HEK293 (cell line): Measurements from ENCODE around the gene GSG1L.

ENCODE experiments used
- CTCF ChIA-PET: fragments of 350-600 bp; formaldehyde crosslinking; extraction: SDS; loops from one replicate; lab custom pipeline; 2021; ENCODE audit warnings: antibody characterized with exemption; lab: Yijun Ruan, JAX
- POLR2A ChIA-PET: fragments of 300-600 bp; formaldehyde crosslinking; extraction: SDS; loops from one replicate; lab custom pipeline; 2020; ENCODE audit warnings: antibody characterized with exemption, inconsistent platforms; lab: Yijun Ruan, JAX
- H3K27ac ChIP-seq: fragments of 200-500 bp; sonication (Bioruptor generic); 2 replicates; pipeline ENCODE4 v1.5.1; 2014; ENCODE audit warnings: low read depth, low read length, control low read depth, inconsistent platforms; ENCODE audit errors: extremely low read depth
- H3K36me3 ChIP-seq, 2 experiments: fragments of 200-500 bp in 1 of 2; sonication (Bioruptor generic) in 1 of 2; 1 replicate in 1 of 2; 2 replicates in 1 of 2; pipeline ENCODE4 v1.5.1; 2014 to 2017; ENCODE audit warnings: inconsistent platforms in 2 of 2, low read length in 2 of 2; ENCODE audit not compliant: control insufficient read depth in 2 of 2, insufficient read depth in 1 of 2
- H3K4me1 ChIP-seq: fragments of 200-500 bp; sonication (Bioruptor generic); 2 replicates; pipeline ENCODE4 v1.5.1; 2014; ENCODE audit warnings: mild to moderate bottlenecking, low read length, inconsistent platforms; ENCODE audit not compliant: control insufficient read depth, insufficient read depth
- H3K4me3 ChIP-seq: 2 replicates; pipeline ENCODE4 v1.5.1; 2011; ENCODE audit warnings: low read depth, mild to moderate bottlenecking, control low read depth, low read length, moderate library complexity
- H3K9me3 ChIP-seq: fragments of 200-500 bp; sonication (Bioruptor generic); 2 replicates; pipeline ENCODE4 v1.5.1; 2014; ENCODE audit warnings: low read depth, low read length, inconsistent platforms; ENCODE audit not compliant: control insufficient read depth, insufficient read depth
- GLI2 ChIP-seq: fragments of 450-650 bp; formaldehyde crosslinking; IDR thresholded peaks from 2 replicates; pipeline ENCODE4; 2017; ENCODE audit warnings: missing biosample characterization, missing genetic modification characterization, low read depth, borderline replicate concordance
- GLIS2 ChIP-seq: fragments of 450-650 bp; formaldehyde crosslinking; IDR thresholded peaks from 2 replicates; pipeline ENCODE4 v1.5.1; 2016; ENCODE audit warnings: missing biosample characterization, missing genetic modification characterization
- KLF17 ChIP-seq: fragments of 450-650 bp; formaldehyde crosslinking; IDR thresholded peaks from 2 replicates; pipeline ENCODE4 v1.5.1; 2016; ENCODE audit warnings: missing biosample characterization, missing genetic modification characterization
- SETDB1 ChIP-seq: IDR thresholded peaks from one replicate; pipeline ENCODE4 v1.6.1; 2017; ENCODE audit warnings: mild to moderate bottlenecking, low read length, moderate library complexity, mixed read lengths; ENCODE audit not compliant: insufficient read length
- ZBTB17 ChIP-seq: fragments of 450-650 bp; formaldehyde crosslinking; IDR thresholded peaks from 2 replicates; pipeline ENCODE4 v1.5.1; 2016; ENCODE audit warnings: missing biosample characterization, missing genetic modification characterization
- ZBTB26 ChIP-seq: fragments of 450-650 bp; formaldehyde crosslinking; optimal IDR thresholded peaks from 2 replicates; pipeline ENCODE3; 2016; ENCODE audit warnings: missing biosample characterization, mild to moderate bottlenecking, missing genetic modification characterization
- ZFHX2 ChIP-seq: fragments of 450-650 bp; formaldehyde crosslinking; conservative IDR thresholded peaks from 2 replicates; pipeline ENCODE4 v1.5.1; 2016; ENCODE audit warnings: missing biosample characterization, missing genetic modification characterization
- ZNF140 ChIP-seq: fragments of 450-650 bp; formaldehyde crosslinking; IDR thresholded peaks from 2 replicates; pipeline ENCODE4 v1.5.1; 2016; ENCODE audit warnings: missing biosample characterization, missing genetic modification characterization
- ZNF155 ChIP-seq: fragments of 450-650 bp; formaldehyde crosslinking; IDR thresholded peaks from 2 replicates; pipeline ENCODE4 v1.5.1; 2016; ENCODE audit warnings: missing biosample characterization, missing genetic modification characterization
- ZNF16 ChIP-seq: fragments of 450-650 bp; formaldehyde crosslinking; IDR thresholded peaks from 2 replicates; pipeline ENCODE4 v1.5.1; 2016; ENCODE audit warnings: low read depth, missing biosample characterization, missing genetic modification characterization
- ZNF398 ChIP-seq: fragments of 450-650 bp; formaldehyde crosslinking; IDR thresholded peaks from 2 replicates; pipeline ENCODE4 v1.5.1; 2017; ENCODE audit warnings: missing biosample characterization, missing genetic modification characterization
- ZNF449 ChIP-seq: fragments of 450-650 bp; formaldehyde crosslinking; IDR thresholded peaks from 2 replicates; pipeline ENCODE4 v1.5.1; 2017; ENCODE audit warnings: missing biosample characterization, mild to moderate bottlenecking, missing genetic modification characterization, moderate library complexity
- ZNF473 ChIP-seq: fragments of 450-650 bp; formaldehyde crosslinking; IDR thresholded peaks from 2 replicates; pipeline ENCODE4 v1.5.1; 2017; ENCODE audit warnings: missing biosample characterization, missing genetic modification characterization
- ZNF514 ChIP-seq: fragments of 450-650 bp; formaldehyde crosslinking; IDR thresholded peaks from 2 replicates; pipeline ENCODE4 v1.5.1; 2016; ENCODE audit warnings: missing biosample characterization, missing genetic modification characterization
- ZNF768 ChIP-seq: fragments of 450-650 bp; formaldehyde crosslinking; IDR thresholded peaks from 2 replicates; pipeline ENCODE4 v1.5.1; 2018; ENCODE audit warnings: missing biosample characterization, mild to moderate bottlenecking, missing genetic modification characterization
- ZNF837 ChIP-seq: fragments of 450-650 bp; formaldehyde crosslinking; IDR thresholded peaks from 2 replicates; pipeline ENCODE4 v1.5.1; 2016; ENCODE audit warnings: missing biosample characterization, missing genetic modification characterization
- ZSCAN23 ChIP-seq: fragments of 450-650 bp; formaldehyde crosslinking; IDR thresholded peaks from 2 replicates; pipeline ENCODE4 v1.5.1; 2016; ENCODE audit warnings: missing biosample characterization, missing genetic modification characterization
- ZSCAN30 ChIP-seq: fragments of 450-650 bp; IDR thresholded peaks from 2 replicates; pipeline ENCODE4 v1.5.1; 2018; ENCODE audit warnings: missing biosample characterization, mild to moderate bottlenecking, missing genetic modification characterization, moderate library complexity

The GSG1L gene

GRCh38 chr16:27924411-27925118, 138.9 kb downstream of the GSG1L start:
- ChIA-PET POLR2A (no interaction called here), CTCF (interaction anchor here (1.0 kb wide), 1 partner anchor 57 kb away, joined by 3 read pairs; no protein-coding TSS in a partner anchor)
- no peak overlapping the region for H3K27ac ChIP-seq

GRCh38 chr16:27923751-27924150, 139.8 kb downstream of the GSG1L start:
- no peaks in the 10 kb centered on the region for H3K9me3 ChIP-seq
- ChIA-PET CTCF (no interaction called here), POLR2A (no interaction called here)
- TF ChIP-seq ZNF837 (tag by site-specific recombination) (no peak), ZFHX2 (tag by site-specific recombination) (no peak), ZNF140 (no peak), ZNF768 (tag by site-specific recombination) (peak; percentile 15; the same call in 1 of the 2 replicates), GLI2 (tag by site-specific recombination) (no peak), ZNF514 (tag by site-specific recombination) (no peak), ZNF473 (tag by site-specific recombination) (no peak)
- H3K4me3 ChIP-seq: no peak overlapping the region
- H3K36me3 ChIP-seq: no peaks in the 10 kb centered on the region
- no peaks in the 10 kb centered on the region for H3K4me1 ChIP-seq
- H3K27ac ChIP-seq: no peak overlapping the region

More at GRCh38 chr16:27924411-27925118, 138.9 kb downstream of the GSG1L start:
- no peaks in the 10 kb centered on the region for H3K9me3 ChIP-seq
- H3K4me3 ChIP-seq: no peak overlapping the region
- no peaks in the 10 kb centered on the region for H3K4me1 ChIP-seq
- TF ChIP-seq ZSCAN30 (tag by site-specific recombination): no peak
- TF ChIP-seq ZSCAN23 (tag by site-specific recombination): no peak
- TF ChIP-seq ZBTB26 (tag by site-specific recombination): no peak
- no peak for TF ChIP-seq ZNF155 (tag by site-specific recombination)
- no peak for TF ChIP-seq ZNF16
- TF ChIP-seq SETDB1: no peak
- TF ChIP-seq ZNF398 (tag by site-specific recombination): no peak
- TF ChIP-seq ZNF449 (tag by site-specific recombination): no peak
- TF ChIP-seq KLF17: no peak
- TF ChIP-seq GLIS2 (tag by site-specific recombination): no peak
- TF ChIP-seq ZBTB17 (tag by site-specific recombination): no peak
- no peaks in the 10 kb centered on the region for H3K36me3 ChIP-seq
